Testis (tissue), 3 donors: ENCODE measurements around the gene RAD51C. TPM values are rescaled to one million over a fixed set of nuclear protein-coding genes. Genes with fewer than 3 reads are reported as not detected.

ENCODE experiments used
- DNase-seq: peaks from one replicate; pipeline ENCODE4 v3.0.0-alpha.2; 2019
- H3K27ac ChIP-seq, 2 donors: fragments of 200-600 bp; sonication (generic); one replicate each; pipeline ENCODE4 v1.5.1; 2019
- H3K27me3 ChIP-seq: fragments of 200-600 bp; sonication (generic); one replicate; pipeline ENCODE4 v1.5.1; 2019
- H3K36me3 ChIP-seq: fragments of 200-600 bp; sonication (generic); one replicate; pipeline ENCODE4 v1.5.1; 2017; ENCODE audit warnings: low read depth; ENCODE audit errors: missing control alignments
- H3K4me1 ChIP-seq: fragments of 200-600 bp; sonication (generic); one replicate; pipeline ENCODE4 v1.5.1; 2019
- H3K4me3 ChIP-seq, 2 donors: fragments of 200-600 bp; sonication (generic); one replicate each; pipeline ENCODE4 v1.5.1; 2017 to 2019
- H3K9me3 ChIP-seq: fragments of 200-600 bp; sonication (generic); one replicate; pipeline ENCODE4 v1.5.1; 2017
- POLR2A ChIP-seq: fragments of 450-650 bp; IDR thresholded peaks from one replicate; pipeline ENCODE4 v1.6.1; 2017; ENCODE audit warnings: antibody characterized with exemption, mild to moderate bottlenecking, moderate library complexity
- WGBS, 2 donors: methylation state at CpG; one replicate each; pipeline ENCODE4 v1.1.5; 2018; 5-methylcytosine and 5-hydroxymethylcytosine counted together
- intact Hi-C: fragments of 100-400 bp; cut with DNase I; formaldehyde crosslinking; loops from one replicate; pipeline ENCODE4 v1.15.1; 2023; ENCODE audit warnings: low total_unique reads
- polyA plus RNA-seq: library from polyadenylated mRNA; stranded (reverse); fragments of 350-450 nt; fragmentation: Illumina TruSeq; extraction: RNeasy Lipid Tissue Mini Kit (QIAGEN cat#74804); gene quantifications from one replicate; pipeline ENCODE4 v1.2.3, GENCODE V29; 2014; ENCODE audit warnings: low read depth, low replicate concordance; ENCODE audit not compliant: insufficient read depth
- total RNA-seq, 2 donors: library from RNA; depleted of rRNA; stranded (reverse); fragments of >200 nt; gene quantifications; one replicate each; pipeline ENCODE4 v1.2.3, GENCODE V29; 2016
- TF ChIP-seq, protein P1 (sequence below), 3 experiments: fragments of 450-650 bp in 2 of 3; fragments of 200-600 bp in 1 of 3; sonication (generic) in 1 of 3; IDR thresholded peaks; one replicate each; pipeline ENCODE4 v1.5.1; 2016 to 2019; ENCODE audit warnings: antibody characterized with exemption in 3 of 3, mild to moderate bottlenecking in 2 of 3, moderate library complexity in 1 of 3

RAD51C gene
- total and polyA plus RNA-seq, 3 donors from 2014 or later: 44.5 to 63.4 (median 53.5) TPM

DNA sequence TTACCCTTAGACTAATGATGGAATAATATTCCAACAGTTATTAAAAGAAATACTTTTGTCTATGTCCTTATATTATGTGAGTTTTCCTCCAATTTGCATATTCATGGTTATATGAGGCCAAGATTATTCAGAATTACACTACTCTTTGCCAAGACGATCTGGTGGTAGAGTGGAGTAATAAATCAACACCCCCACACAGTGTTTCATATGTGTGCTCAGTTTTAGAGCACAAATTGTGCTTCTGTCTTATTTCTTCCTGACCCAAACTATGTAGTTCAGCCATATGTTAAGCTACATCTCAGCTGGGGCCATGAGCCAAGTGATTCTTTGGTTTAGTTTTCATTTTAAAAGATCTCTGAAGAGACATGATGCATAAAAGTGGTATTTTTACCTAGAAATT, 36.4 kb downstream of the RAD51C start:
- H3K4me1 ChIP-seq: no peaks in the 10 kb centered on the region
- H3K27ac ChIP-seq: no peak overlapping the region
- no peaks in the 10 kb centered on the region for H3K36me3 ChIP-seq
- DNase-seq: no peak
- WGBS, 2 donors: 30 to 35% methylated on average over 1 of the region's 1 CpG
- intact Hi-C loops: no loop called here
- no peak overlapping the region for H3K4me3 ChIP-seq
- H3K9me3 ChIP-seq: no peaks in the 10 kb centered on the region
- TF ChIP-seq, protein P1, sequence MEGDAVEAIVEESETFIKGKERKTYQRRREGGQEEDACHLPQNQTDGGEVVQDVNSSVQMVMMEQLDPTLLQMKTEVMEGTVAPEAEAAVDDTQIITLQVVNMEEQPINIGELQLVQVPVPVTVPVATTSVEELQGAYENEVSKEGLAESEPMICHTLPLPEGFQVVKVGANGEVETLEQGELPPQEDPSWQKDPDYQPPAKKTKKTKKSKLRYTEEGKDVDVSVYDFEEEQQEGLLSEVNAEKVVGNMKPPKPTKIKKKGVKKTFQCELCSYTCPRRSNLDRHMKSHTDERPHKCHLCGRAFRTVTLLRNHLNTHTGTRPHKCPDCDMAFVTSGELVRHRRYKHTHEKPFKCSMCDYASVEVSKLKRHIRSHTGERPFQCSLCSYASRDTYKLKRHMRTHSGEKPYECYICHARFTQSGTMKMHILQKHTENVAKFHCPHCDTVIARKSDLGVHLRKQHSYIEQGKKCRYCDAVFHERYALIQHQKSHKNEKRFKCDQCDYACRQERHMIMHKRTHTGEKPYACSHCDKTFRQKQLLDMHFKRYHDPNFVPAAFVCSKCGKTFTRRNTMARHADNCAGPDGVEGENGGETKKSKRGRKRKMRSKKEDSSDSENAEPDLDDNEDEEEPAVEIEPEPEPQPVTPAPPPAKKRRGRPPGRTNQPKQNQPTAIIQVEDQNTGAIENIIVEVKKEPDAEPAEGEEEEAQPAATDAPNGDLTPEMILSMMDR (IDR thresholded peaks at IDR 0.05): no peak
- TF ChIP-seq POLR2A: no peak
- no peaks in the 10 kb centered on the region for H3K27me3 ChIP-seq

DNA sequence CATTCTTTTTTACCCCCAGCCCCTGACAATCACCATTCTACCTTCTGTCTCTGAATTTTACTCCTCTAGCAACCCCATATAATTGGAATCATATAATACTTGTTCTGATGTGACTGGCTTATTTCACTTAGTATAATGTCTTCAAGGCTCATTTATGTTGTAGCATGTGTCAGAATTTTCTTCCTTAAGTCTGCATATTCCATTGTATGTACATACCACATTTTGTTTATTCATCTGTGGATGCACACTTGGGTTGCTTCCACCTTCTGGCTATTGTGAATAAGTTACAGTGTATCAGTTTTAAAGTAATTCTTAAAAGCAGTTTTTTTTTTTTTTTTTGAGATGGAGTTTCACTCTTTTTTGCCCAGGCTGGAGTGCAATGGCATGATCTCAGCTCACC, 38.5 kb downstream of the RAD51C start:
- intact Hi-C loops: no loop called here
- DNase-seq: no peak
- Histone ChIP-seq H3K4me3 (no peak overlapping the region), H3K4me1 (no peaks in the 10 kb centered on the region), H3K27ac (no peak overlapping the region), H3K36me3 (no peaks in the 10 kb centered on the region), H3K27me3 (no peaks in the 10 kb centered on the region), H3K9me3 (no peaks in the 10 kb centered on the region)
- no peak for TF ChIP-seq POLR2A
- TF ChIP-seq, protein P1 (IDR thresholded peaks at IDR 0.05): no peak

DNA sequence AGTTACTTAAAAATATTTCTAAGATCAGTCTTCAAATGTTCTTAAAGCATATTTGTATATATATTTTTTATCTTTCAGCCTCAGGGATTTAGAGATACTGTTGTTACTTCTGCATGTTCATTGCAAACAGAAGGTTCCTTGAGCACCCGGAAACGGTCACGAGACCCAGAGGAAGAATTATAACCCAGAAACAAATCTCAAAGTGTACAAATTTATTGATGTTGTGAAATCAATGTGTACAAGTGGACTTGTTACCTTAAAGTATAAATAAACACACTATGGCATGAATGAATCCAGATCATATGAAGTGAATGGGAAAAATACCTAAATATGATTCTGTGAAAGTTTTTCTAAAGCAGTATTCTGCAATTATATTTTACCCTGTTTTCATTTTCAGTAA, 41.6 kb downstream of the RAD51C start:
- H3K9me3 ChIP-seq: no peaks in the 10 kb centered on the region
- H3K36me3 ChIP-seq: no peaks in the 10 kb centered on the region
- DNase-seq: no peak
- H3K4me1 ChIP-seq: no peaks in the 10 kb centered on the region
- H3K4me3 ChIP-seq: no peak overlapping the region
- H3K27me3 ChIP-seq: no peaks in the 10 kb centered on the region
- intact Hi-C loops: no loop called here
- TF ChIP-seq POLR2A: no peak
- TF ChIP-seq, protein P1 (IDR thresholded peaks at IDR 0.05): no peak
- 88 to 89% methylated on average over 3 of the region's 3 CpGs for WGBS, 2 donors
- H3K27ac ChIP-seq: no peak overlapping the region

DNA sequence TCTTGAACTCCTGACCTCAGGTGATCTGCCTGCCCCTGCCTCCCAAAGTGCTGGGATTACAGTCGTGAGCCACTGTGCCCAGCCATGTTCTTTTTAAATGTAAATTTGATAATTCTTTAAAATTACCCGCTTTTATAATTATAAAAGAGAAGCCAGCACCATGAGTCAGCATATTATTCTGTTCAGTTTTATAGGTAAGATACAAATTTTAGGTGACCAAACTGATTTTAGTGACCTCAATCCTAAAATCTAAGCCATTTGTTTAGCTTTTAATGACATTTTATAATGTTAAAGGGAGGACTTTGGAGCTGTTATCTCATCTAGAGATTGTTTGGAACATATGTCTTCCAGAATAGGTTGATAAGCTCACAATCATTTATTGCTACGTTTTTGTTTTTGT, 42.4 kb downstream of the RAD51C start:
- intact Hi-C loops: no loop called here
- Histone ChIP-seq H3K4me3 (no peak overlapping the region), H3K27ac (no peak overlapping the region), H3K27me3 (no peaks in the 10 kb centered on the region), H3K36me3 (no peaks in the 10 kb centered on the region), H3K4me1 (no peaks in the 10 kb centered on the region), H3K9me3 (no peaks in the 10 kb centered on the region)
- WGBS, 2 donors: 76 to 80% methylated on average over 3 of the region's 3 CpGs
- no peak for TF ChIP-seq POLR2A
- TF ChIP-seq, protein P1 (IDR thresholded peaks at IDR 0.05): no peak
- no peak for DNase-seq

DNA sequence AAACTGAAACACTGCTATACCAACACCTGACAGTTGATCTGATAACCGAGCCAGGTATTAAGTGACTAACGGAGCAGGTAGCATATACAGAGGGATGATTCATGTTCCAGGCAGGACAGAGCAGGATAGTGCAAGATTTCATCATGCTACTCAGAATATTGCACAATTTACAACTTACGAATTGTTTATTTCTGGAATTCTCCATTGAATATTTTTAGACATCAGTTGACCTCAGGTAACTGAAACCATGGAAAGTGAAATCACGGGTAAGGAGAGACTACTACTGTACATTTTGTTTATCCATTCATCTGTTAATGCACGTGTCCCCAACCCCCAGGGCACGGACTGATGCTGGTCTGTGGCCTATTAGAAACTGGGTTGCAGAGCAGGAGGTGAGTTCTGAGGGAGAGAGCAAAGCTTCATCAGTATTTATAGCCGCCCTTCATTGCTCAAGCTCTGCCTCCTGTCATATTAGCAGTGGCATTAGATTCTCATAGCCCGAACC, 48.8 kb downstream of the RAD51C start:
- intact Hi-C loops: no loop called here
- no peaks in the 10 kb centered on the region for H3K9me3 ChIP-seq
- H3K27ac ChIP-seq: no peak overlapping the region
- H3K4me1 ChIP-seq: no peaks in the 10 kb centered on the region
- no peak overlapping the region for H3K4me3 ChIP-seq
- no peak for DNase-seq
- TF ChIP-seq POLR2A: no peak
- TF ChIP-seq, protein P1 (IDR thresholded peaks at IDR 0.05): no peak
- no peaks in the 10 kb centered on the region for H3K36me3 ChIP-seq
- 93 to 96% methylated on average over 8 of the region's 8 CpGs for WGBS, 2 donors
- H3K27me3 ChIP-seq: no peaks in the 10 kb centered on the region
